Measurements from ENCODE around the gene LASP1. TPM values are rescaled to one million over a fixed set of nuclear protein-coding genes. Genes with fewer than 3 reads are reported as not detected.

LASP1 gene
- total RNA-seq, 1 experiment from 2014 or later, result 106 TPM

GRCh38 chr17:38877130-38877851 is 7.4 kb downstream of the LASP1 start:
- Histone ChIP-seq H3K27ac (ENCODE audit: low read length) (no peak overlapping the region), H3K36me3 (ENCODE audit: low read depth, low read length) (peaks cover 10% of the 10 kb centered on the region; the same call in 1 of the 2 replicates), H3K4me2 (ENCODE audit: low read length) (no peak overlapping the region), H3K9me3 (ENCODE audit: low read length) (no peaks in the 10 kb centered on the region), H3K4me1 (ENCODE audit: insufficient read depth, low read length) (peaks cover 47% of the 10 kb centered on the region), H4K20me1 (ENCODE audit: low read length) (peaks cover 12% of the 10 kb centered on the region), H2AFZ (ENCODE audit: low read length) (no peak overlapping the region), H3K9ac (ENCODE audit: low read length) (no peak overlapping the region), H3K4me3 (ENCODE audit: low read length) (no peak overlapping the region), H3K9me2 (replicated peaks; ENCODE audit: low read length) (no peaks in the 10 kb centered on the region), H3F3A (ENCODE audit: low read length, unreplicated experiment) (no peaks in the 10 kb centered on the region), H3K27me3 (ENCODE audit: low read length) (no peaks in the 10 kb centered on the region), H3K79me2 (ENCODE audit: low read length) (peaks cover 68% of the 10 kb centered on the region)
- intact Hi-C loops (cut with micrococcal nuclease), result no loop called here
- no peak for DNase-seq
- ChIA-PET CTCF (no interaction called here), POLR2A (ENCODE audit: unreplicated experiment) (no interaction called here)
- no peak for ATAC-seq
- TF ChIP-seq EZH2 (IDR thresholded peaks at IDR 0.05; ENCODE audit: low read length, unreplicated experiment), result no peak
- TF ChIP-seq, protein P1, sequence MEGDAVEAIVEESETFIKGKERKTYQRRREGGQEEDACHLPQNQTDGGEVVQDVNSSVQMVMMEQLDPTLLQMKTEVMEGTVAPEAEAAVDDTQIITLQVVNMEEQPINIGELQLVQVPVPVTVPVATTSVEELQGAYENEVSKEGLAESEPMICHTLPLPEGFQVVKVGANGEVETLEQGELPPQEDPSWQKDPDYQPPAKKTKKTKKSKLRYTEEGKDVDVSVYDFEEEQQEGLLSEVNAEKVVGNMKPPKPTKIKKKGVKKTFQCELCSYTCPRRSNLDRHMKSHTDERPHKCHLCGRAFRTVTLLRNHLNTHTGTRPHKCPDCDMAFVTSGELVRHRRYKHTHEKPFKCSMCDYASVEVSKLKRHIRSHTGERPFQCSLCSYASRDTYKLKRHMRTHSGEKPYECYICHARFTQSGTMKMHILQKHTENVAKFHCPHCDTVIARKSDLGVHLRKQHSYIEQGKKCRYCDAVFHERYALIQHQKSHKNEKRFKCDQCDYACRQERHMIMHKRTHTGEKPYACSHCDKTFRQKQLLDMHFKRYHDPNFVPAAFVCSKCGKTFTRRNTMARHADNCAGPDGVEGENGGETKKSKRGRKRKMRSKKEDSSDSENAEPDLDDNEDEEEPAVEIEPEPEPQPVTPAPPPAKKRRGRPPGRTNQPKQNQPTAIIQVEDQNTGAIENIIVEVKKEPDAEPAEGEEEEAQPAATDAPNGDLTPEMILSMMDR (conservative IDR thresholded peaks at IDR 0.05; ENCODE audit: low read depth, low read length), result no peak
- no peak for TF ChIP-seq EZH2phosphoT487 (IDR thresholded peaks at IDR 0.05; ENCODE audit: borderline replicate concordance, low read length)
- no TSS peak for BruUV-seq (replicated peaks)

DNA sequence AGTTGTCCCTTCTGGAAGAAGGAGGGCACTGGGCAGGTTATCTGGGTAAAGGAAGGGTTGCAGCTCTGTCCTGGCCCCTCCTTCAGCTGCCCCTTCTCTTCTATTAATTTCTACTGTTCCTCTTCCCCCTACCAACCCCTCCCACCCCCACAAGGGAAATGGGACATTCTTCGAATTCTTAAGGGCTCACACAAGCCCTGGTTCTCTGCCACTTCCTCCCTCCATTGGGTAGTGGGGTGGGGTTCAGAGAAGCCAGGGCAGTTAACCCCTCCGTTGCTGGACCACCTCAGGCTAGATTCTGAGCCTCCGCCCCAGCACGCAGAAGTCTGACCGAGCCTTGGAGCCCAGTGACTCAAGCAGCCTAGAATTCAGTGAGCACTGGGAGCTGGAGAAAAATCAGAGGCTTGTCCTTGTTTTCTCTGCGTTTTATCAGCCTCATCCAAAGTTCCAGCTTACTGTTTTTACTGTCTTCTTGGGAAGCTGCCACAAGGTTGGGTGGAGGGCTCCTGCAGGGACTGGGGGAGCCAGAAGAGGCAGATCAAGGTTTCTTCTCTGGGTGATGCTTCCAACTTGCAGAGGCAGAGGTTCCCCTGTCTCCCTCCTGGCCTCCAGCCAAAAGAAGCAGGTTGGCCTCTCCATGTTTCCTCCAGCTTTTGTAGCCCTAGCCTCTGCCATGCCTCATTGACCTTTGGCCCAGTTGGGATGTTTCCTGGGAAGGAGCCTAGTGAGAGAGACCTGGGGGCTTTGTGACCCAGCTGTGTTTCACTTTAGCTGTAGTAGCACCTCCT is 10.2 kb downstream of the LASP1 start:
- Histone ChIP-seq H3K4me1 (ENCODE audit: insufficient read depth, low read length) (peaks cover 30% of the 10 kb centered on the region), H3K9ac (ENCODE audit: low read length) (no peak overlapping the region), H3K9me3 (ENCODE audit: low read length) (no peaks in the 10 kb centered on the region), H3K27me3 (ENCODE audit: low read length) (no peaks in the 10 kb centered on the region), H3K27ac (ENCODE audit: low read length) (peak overlapping the region; percentile 48), H3K9me2 (replicated peaks; ENCODE audit: low read length) (no peaks in the 10 kb centered on the region), H3K4me3 (ENCODE audit: low read length) (peak overlapping the region; percentile 50), H3F3A (ENCODE audit: low read length, unreplicated experiment) (no peaks in the 10 kb centered on the region), H3K79me2 (ENCODE audit: low read length) (peaks cover 63% of the 10 kb centered on the region), H3K36me3 (ENCODE audit: low read depth, low read length) (peaks cover 10% of the 10 kb centered on the region; the same call in 1 of the 2 replicates), H3K4me2 (ENCODE audit: low read length) (peak overlapping the region; percentile 77), H2AFZ (ENCODE audit: low read length) (no peak overlapping the region), H4K20me1 (ENCODE audit: low read length) (no peaks in the 10 kb centered on the region)
- ChIA-PET POLR2A (ENCODE audit: unreplicated experiment) (interaction anchor here (0.5 to 0.7 kb wide), 3 partner anchors 9 to 753 kb away, joined by 3 to 15 read pairs (median 9); no protein-coding TSS in a partner anchor), CTCF (no interaction called here)
- ATAC-seq (peak; percentile 79), DNase-seq (peak; percentile 90)
- no peak for TF ChIP-seq EZH2 (IDR thresholded peaks at IDR 0.05; ENCODE audit: low read length, unreplicated experiment)
- TF ChIP-seq, protein P1 (conservative IDR thresholded peaks at IDR 0.05; ENCODE audit: low read depth, low read length), result no peak
- TF ChIP-seq EZH2phosphoT487 (IDR thresholded peaks at IDR 0.05; ENCODE audit: borderline replicate concordance, low read length), result no peak
- intact Hi-C loops (cut with micrococcal nuclease), result no loop called here
- BruUV-seq (replicated peaks), result no TSS peak
